MV-4-11 (cell line): ENCODE measurements around the gene ATXN1L.
"Not testable (repeated sequence)": the region's sequence is repeated elsewhere in the genome, so short reads cannot be mapped to it uniquely, and the experiment has no call there.

Experiments
- DNase-seq: peaks from one replicate; lab custom pipeline; 2025; lab: John Stamatoyannopoulos, UW

The ATXN1L gene

GRCh38 chr16:71853413-71853812, 7.6 kb downstream of the ATXN1L start:
- no peak for DNase-seq

- no peak for DNase-seq
Measured at GRCh38 chr16:71854369-71854948, 8.7 kb downstream of the ATXN1L start.

GRCh38 chr16:71855937-71856662, 10.3 kb downstream of the ATXN1L start:
- DNase-seq = no peak

GRCh38 chr16:71859762-71860521, 14.2 kb downstream of the ATXN1L start:
- DNase-seq = no peak

- DNase-seq = no peak
Measured at GRCh38 chr16:71863995-71864394, 18.2 kb downstream of the ATXN1L start.

- DNase-seq = no peak
Measured at GRCh38 chr16:71865173-71865863, 19.5 kb downstream of the ATXN1L start.

DNA sequence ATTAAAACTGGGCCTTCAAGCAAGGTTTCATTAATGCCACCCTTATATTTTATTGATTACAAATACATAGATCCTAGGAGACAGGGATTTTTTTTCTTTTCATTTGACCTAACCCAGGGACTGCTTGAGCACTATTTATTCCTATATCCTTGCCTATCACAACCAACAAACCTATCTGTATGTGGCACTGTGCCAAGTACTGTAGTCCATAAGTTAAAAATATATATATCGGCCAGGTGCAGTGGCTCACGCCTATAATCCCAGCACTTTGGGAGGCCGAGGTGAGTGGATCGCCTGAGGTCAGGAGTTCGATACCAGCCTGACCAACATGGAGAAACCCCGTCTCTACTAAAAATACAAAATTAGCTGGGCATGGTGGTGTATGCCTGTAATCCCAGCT, 21.4 kb downstream of the ATXN1L start:
- DNase-seq = not testable (repeated sequence)

DNA sequence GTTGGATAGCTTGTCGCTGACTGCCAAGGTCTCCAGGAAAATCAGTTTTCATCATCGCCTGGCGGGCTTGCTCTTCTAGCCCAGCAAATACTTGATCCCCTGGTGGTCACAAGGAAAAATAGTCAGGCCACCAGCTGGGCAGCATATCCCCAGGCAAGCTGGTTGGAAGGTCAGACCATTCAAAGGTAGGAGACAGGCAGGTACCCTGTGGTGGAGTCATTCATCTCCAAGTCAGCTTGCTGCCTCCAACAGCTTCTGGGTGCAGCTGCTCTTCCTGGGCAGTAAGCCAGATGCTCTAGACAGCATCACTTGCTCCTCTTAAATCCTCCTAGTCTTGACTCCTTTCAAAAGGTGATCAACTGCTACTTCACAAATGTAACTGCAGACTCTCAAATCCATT, 22.2 kb downstream of the ATXN1L start:
- DNase-seq = no peak

DNA sequence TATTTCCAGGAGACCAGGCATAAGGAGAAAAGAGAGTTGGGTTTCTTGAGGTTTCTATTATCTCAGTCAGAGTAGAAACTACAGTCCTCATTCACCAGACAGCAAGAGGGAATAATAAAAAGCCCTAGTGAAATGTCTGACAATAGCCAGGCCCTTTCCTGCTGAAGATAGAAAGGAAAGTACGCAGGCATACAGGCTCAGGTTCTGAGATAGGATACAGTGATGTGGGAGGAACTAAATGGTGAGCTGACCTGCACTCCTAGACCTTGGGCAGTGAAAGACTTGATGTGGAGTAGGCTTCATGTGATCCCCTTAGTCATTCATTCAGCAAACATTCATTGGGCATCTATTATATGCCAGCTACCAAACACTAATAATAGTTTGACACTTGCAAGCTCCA, 23.3 kb downstream of the ATXN1L start:
- DNase-seq = no peak

DNA sequence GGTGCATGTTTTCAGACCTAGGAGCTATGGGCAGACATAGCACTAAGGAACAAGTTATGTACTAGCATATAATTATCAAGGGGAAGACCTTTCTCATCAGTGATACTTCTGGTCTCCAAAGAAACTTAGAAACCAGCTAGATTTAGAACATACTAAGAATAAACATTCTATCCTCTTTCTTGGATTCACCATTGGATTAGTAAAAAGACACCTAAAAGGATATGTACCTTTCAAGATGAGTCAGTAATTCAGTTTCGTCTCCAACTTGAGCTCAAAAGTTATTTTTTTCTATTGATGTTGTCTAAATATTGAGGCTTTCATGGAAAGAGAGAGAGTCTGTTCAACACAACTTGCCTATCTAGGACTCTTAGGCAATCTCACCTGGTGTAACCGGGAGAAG, 25.0 kb downstream of the ATXN1L start:
- DNase-seq = no peak

GRCh38 chr16:71873199-71873598, 27.4 kb downstream of the ATXN1L start:
- DNase-seq = no peak

- no peak for DNase-seq
Measured at GRCh38 chr16:71878911-71879310, 33.1 kb downstream of the ATXN1L start.

DNA sequence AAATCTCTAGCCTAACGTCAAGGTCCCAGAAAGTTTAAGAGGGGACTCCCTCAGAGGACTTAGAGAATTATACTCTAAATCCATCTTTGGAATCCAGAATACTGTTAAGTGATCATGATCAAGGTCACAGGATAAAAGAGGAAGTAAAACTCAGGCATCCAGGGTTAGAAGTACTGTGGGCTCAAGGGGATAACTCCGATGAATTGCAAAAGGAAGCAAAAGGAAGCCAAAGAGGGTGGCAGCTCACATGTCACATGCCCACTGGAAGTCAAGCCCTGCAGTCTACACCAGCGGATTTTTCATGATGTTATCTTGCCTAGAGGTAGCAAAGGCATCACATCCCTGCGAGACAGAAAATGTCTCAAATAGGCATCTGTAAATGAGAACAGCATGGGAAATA, 34.4 kb downstream of the ATXN1L start:
- peak; percentile 91 for DNase-seq

DNA sequence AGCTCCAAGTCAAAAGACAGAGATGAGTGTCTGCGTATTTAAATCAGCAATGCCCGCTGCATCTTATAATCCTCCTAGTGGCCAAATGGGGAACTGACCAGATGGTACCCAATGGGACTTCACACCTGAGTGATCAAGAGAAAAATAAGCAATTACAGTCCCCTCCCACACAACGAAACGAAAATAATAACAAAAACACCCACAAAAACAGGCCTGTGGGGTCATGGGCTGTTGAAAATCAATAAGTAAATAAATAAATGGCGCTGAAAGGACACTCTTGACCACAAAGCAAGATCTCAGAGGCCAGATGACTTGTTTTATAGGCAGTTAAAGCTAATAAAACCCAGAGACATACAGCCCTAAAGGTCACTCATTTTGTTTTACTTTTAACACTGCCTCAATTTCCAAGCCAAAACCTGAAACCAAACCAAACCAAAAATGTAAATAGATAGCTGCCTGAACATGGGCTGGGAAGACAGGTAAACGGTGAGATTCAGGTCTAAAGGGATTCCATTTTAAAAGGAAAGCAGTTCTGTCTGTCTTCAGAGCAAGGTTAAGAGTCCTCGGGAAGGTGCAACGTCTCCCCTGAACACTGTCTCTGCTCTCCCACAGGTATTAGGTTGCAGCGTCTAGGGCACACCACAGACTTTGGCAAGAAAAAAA, 36.9 kb downstream of the ATXN1L start:
- DNase-seq = peak; percentile 59

- no peak for DNase-seq
Measured at GRCh38 chr16:71883168-71883848, 37.5 kb downstream of the ATXN1L start.

DNA sequence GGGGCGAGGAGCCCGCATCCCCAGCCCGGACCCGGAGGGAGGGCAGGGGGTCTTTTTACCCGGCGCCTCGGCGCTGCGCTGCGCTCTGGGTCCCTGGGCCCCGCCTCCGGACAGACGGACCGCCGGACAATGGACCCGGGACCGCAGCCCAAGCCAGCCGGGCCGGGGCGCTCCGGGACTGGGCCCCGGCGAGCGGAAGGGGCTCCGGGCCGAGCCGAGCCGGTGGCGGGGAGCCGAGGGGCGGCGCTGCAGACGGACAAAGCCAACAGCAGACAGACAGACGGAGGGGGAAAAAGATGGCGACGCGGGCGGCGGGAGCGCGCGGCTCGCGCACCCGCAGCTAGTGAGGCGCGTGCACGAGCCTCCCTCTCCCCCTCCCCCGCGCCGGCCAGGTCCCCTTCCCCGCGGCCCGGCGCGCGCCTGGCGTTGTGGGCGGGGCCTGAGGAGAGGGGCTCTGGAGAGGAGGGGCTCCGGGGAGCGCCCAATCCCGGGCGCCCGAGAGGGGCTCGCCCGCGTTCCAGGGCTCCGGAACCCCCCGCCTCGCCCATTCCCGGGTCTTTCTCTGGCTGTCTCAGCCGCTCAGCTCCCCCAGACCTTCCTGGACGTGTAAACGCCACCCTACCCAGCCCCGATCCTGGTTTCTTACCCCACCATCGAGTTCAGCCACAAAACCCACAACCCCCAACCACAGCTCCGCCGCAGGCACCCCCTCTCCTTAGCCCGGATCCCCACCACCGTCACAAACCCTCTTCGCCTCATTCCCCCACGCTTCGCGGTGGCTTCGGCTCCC, 38.3 kb downstream of the ATXN1L start, which contains the start of gene ZNF821:
Gene ZNF821, minus strand, starts transcription at position 334 of the 790 bp plus-strand sequence. CDS start 4,236 bp downstream, outside the sequence.
- peak; percentile 52 for DNase-seq

DNA sequence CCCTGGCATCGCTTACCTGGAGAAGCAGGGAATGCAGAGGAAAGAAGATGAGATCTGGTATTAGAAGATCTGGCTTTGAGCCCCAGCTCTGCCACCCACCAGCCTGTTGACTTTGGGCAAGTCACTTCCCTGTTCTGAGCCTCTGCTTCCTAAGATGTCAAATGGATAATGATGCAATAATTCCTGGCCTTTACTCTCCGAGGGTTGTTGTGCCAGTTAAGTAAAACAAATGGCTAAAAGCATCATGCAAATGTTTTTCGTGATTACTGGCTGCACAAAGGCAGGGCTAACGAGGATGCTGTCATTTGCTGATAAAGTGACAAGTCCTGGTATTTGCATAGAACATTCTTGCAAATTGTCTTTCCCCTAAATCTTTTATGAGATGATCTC, 39.5 kb downstream of the ATXN1L start:
- DNase-seq = peak; percentile 67

DNA sequence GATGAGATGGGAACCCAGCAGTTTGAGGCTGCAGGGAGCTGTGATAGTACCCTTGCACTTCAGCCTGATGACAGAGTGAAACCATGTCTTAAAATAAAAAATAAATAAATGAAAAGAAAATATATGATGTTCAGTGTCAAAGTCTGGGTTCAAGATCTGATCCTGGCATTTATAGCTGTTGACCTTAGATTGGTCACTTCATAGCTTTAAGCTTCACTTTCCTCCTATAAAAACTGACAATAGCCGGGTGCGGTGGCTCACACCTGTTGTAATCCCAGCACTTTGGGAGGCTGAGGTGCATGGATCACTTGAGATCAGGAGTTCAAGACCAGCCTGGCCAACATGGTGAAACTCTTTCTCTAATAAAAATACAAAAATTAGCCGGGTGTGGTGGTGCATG, 43.4 kb downstream of the ATXN1L start:
- no peak for DNase-seq

DNA sequence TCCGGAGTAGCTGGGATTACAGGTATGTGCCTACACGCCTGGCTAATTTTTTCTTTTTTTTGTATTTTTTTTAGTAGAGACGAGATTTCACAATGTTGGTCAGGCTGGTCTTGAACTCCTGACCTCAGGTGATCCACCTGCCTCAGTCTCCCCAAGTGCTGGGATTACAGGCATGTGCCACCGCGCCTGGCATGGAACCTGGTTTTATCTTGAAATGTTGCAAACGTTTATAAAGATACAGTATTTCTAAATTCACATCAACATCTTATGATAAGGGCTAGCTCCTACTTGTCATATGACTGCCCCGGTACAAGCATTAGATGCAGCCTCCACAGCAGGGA, 48.1 kb downstream of the ATXN1L start:
- DNase-seq = no peak

DNA sequence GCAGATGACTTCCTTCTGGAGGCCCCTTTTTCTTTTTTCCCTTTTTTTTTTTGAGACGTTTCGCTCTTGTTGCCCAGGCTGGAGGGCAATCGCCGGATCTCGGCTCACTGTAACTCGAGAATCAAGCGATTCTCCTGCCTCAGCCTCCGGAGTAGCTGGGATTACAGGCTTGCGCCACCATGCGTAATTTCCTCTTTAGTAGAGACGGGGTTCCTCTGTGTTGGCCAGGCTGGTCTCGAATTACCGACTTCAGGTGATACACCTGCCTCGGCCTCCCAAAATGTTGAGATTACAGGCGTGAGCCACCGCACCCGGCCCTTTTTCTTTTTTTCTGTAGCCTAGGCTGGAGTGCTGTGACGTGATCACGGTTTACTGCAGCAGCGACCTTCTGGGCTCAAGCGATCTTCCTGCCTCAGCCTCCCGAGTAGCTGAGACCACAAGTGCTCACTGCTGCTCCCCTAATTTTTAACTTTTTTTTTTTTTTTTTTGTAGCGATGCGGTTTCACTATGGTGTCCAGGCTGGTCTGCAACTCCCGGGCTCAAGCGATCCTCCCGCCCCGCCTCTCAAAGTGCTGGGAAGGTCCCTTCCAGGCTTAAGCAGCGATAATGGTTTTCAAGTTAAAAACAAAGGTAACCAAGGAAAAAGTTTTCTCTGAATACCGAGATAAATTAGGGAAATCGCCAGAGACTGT, 48.6 kb downstream of the ATXN1L start:
- peak; percentile 57 for DNase-seq
